ENCODE measurements around the gene PAXX. TPM values are rescaled to one million over a fixed set of nuclear protein-coding genes. Genes with fewer than 3 reads are reported as not detected.

PAXX gene
- total RNA-seq, 1 donor from 2014 or later = 15.3 TPM

GRCh38 chr9:136951541-136952320 lies 40.5 kb upstream of the PAXX start, which contains the start of gene LCN12:
Gene LCN12, plus strand, starts transcription at chr9:136952273. Its CDS starts 55 bp downstream, at chr9:136952328.
- no peak for TF ChIP-seq CTCF (IDR thresholded peaks at IDR 0.05; ENCODE audit: insufficient read depth, low read depth, low read length)
- TF ChIP-seq EZH2 (IDR thresholded peaks at IDR 0.05; ENCODE audit: insufficient read depth, low read length) = no peak
- no peak within 1 kb of the TSS for H3K27ac ChIP-seq (ENCODE audit: low read depth, low read length)
- H2AFZ ChIP-seq (ENCODE audit: low read depth, low read length) = no peak within 1 kb of the TSS
- H3K9me3 ChIP-seq (ENCODE audit: insufficient read depth, low read depth, low read length) = no peaks in the 10 kb centered on the region
- H3K79me2 ChIP-seq (ENCODE audit: insufficient read depth, low read length) = no peaks in the 10 kb centered on the region
- H3K36me3 Mint-ChIP-seq (ENCODE audit: low read depth, unreplicated experiment) = no peaks in the 10 kb centered on the region
- no peak within 1 kb of the TSS for H3K9ac ChIP-seq (ENCODE audit: low read length)
- no peak within 1 kb of the TSS for H3K4me3 Mint-ChIP-seq (ENCODE audit: unreplicated experiment)
- DNase-seq (ENCODE audit: low read depth) (no peak), FAIRE-seq (no peak)
- H3K27me3 ChIP-seq (ENCODE audit: insufficient read depth, low read length) = no peaks in the 10 kb centered on the region
- H3K27me3 Mint-ChIP-seq (ENCODE audit: low read depth, unreplicated experiment) = peaks cover 10% of the 10 kb centered on the region
- H3K4me3 ChIP-seq (ENCODE audit: insufficient read depth, low read depth, low read length) = no peak within 1 kb of the TSS
- H3K4me1 ChIP-seq (ENCODE audit: insufficient read depth, low read length) = peaks cover 7% of the 10 kb centered on the region
- no peaks in the 10 kb centered on the region for H3K36me3 ChIP-seq (ENCODE audit: insufficient read depth, low read length)
- H3K4me1 Mint-ChIP-seq (ENCODE audit: low read depth, unreplicated experiment) = no peaks in the 10 kb centered on the region
- H3K9me3 Mint-ChIP-seq (ENCODE audit: unreplicated experiment) = peaks cover 3% of the 10 kb centered on the region
- H4K20me1 ChIP-seq (ENCODE audit: insufficient read depth, low read length) = no peaks in the 10 kb centered on the region
- no peak within 1 kb of the TSS for H3K27ac Mint-ChIP-seq (ENCODE audit: unreplicated experiment)
- H3K4me2 ChIP-seq (ENCODE audit: low read length) = no peak within 1 kb of the TSS

GRCh38 chr9:136952321-136952850 lies 39.8 kb upstream of the PAXX start:
- H3K4me1 Mint-ChIP-seq (ENCODE audit: low read depth, unreplicated experiment) = no peaks in the 10 kb centered on the region
- Histone ChIP-seq H3K4me2 (ENCODE audit: low read length) (no peak overlapping the region), H3K79me2 (ENCODE audit: insufficient read depth, low read length) (no peaks in the 10 kb centered on the region), H3K27ac (ENCODE audit: low read depth, low read length) (no peak overlapping the region), H3K9me3 (ENCODE audit: insufficient read depth, low read depth, low read length) (no peaks in the 10 kb centered on the region), H3K4me3 (ENCODE audit: insufficient read depth, low read depth, low read length) (no peak overlapping the region), H3K27me3 (ENCODE audit: insufficient read depth, low read length) (no peaks in the 10 kb centered on the region), H3K36me3 (ENCODE audit: insufficient read depth, low read length) (no peaks in the 10 kb centered on the region), H4K20me1 (ENCODE audit: insufficient read depth, low read length) (no peaks in the 10 kb centered on the region), H2AFZ (ENCODE audit: low read depth, low read length) (no peak overlapping the region), H3K9ac (ENCODE audit: low read length) (no peak overlapping the region), H3K4me1 (ENCODE audit: insufficient read depth, low read length) (peaks cover 7% of the 10 kb centered on the region)
- H3K27ac Mint-ChIP-seq (ENCODE audit: unreplicated experiment) = no peak overlapping the region
- H3K9me3 Mint-ChIP-seq (ENCODE audit: unreplicated experiment) = peaks cover 3% of the 10 kb centered on the region
- no peak for FAIRE-seq
- H3K36me3 Mint-ChIP-seq (ENCODE audit: low read depth, unreplicated experiment) = no peaks in the 10 kb centered on the region
- H3K27me3 Mint-ChIP-seq (ENCODE audit: low read depth, unreplicated experiment) = peaks cover 10% of the 10 kb centered on the region
- no peak overlapping the region for H3K4me3 Mint-ChIP-seq (ENCODE audit: unreplicated experiment)
- no peak for DNase-seq (ENCODE audit: low read depth)
- TF ChIP-seq CTCF (IDR thresholded peaks at IDR 0.05; ENCODE audit: insufficient read depth, low read depth, low read length) = no peak
- TF ChIP-seq EZH2 (IDR thresholded peaks at IDR 0.05; ENCODE audit: insufficient read depth, low read length) = no peak

All from astrocyte (in vitro differentiated cells and primary cell).